Nephron progenitor cell (in vitro differentiated cells): Measurements from ENCODE around the gene STOX2.

Experiments
- DNase-seq: peaks from one replicate; pipeline ENCODE4 v3.0.0; 2021
- H3K27ac Mint-ChIP-seq: 2 replicates; pipeline ENCODE4 v1.8.0; 2021; ENCODE audit warnings: mild to moderate bottlenecking, moderate library complexity, mixed read lengths
- H3K27me3 Mint-ChIP-seq: 2 replicates; pipeline ENCODE4 v1.8.0; 2021; ENCODE audit warnings: mild to moderate bottlenecking, low read depth, mixed read lengths; ENCODE audit not compliant: poor library complexity
- H3K36me3 Mint-ChIP-seq: 2 replicates; pipeline ENCODE4 v1.8.0; 2021; ENCODE audit warnings: low read depth, mixed read lengths
- H3K4me1 Mint-ChIP-seq: 2 replicates; pipeline ENCODE4 v1.8.0; 2021; ENCODE audit warnings: mixed read lengths
- H3K4me3 Mint-ChIP-seq: 2 replicates; pipeline ENCODE4 v1.8.0; 2021; ENCODE audit warnings: mild to moderate bottlenecking, moderate library complexity, mixed read lengths
- H3K9me3 Mint-ChIP-seq: 2 replicates; pipeline ENCODE4 v1.8.0; 2021; ENCODE audit warnings: mild to moderate bottlenecking, moderate library complexity, mixed read lengths
- CTCF ChIP-seq: fragments of 200-600 bp; sonication (generic); IDR thresholded peaks from 2 replicates; pipeline ENCODE4 v1.5.0; 2021; ENCODE audit warnings: antibody characterized with exemption

The STOX2 gene, protein sequence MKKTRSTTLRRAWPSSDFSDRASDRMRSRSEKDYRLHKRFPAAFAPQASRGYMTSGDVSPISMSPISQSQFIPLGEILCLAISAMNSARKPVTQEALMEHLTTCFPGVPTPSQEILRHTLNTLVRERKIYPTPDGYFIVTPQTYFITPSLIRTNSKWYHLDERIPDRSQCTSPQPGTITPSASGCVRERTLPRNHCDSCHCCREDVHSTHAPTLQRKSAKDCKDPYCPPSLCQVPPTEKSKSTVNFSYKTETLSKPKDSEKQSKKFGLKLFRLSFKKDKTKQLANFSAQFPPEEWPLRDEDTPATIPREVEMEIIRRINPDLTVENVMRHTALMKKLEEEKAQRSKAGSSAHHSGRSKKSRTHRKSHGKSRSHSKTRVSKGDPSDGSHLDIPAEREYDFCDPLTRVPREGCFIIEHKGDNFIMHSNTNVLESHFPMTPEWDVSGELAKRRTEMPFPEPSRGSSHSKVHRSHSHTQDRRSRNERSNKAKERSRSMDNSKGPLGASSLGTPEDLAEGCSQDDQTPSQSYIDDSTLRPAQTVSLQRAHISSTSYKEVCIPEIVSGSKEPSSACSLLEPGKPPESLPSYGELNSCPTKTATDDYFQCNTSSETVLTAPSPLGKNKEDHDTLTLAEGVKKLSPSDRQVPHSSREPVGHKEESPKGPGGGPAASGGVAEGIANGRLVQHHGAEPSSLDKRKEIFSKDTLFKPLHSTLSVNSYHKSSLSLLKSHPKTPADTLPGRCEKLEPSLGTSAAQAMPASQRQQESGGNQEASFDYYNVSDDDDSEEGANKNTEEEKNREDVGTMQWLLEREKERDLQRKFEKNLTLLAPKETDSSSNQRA (N-terminal part only)

GRCh38 chr4:183905081-183905592 is at the start of gene STOX2:
TSS of gene STOX2 (plus strand) at chr4:183905307. CDS start at chr4:183906791, 1,484 bp downstream.
- H3K4me1 Mint-ChIP-seq = peaks cover 4% of the 10 kb centered on the region
- peak within 1 kb of the TSS; percentile 92 for H3K4me3 Mint-ChIP-seq
- H3K27ac Mint-ChIP-seq = peak within 1 kb of the TSS; percentile 62
- TF ChIP-seq CTCF = no peak
- peaks cover 18% of the 10 kb centered on the region for H3K27me3 Mint-ChIP-seq
- peaks cover 15% of the 10 kb centered on the region for H3K36me3 Mint-ChIP-seq
- DNase-seq = peak; percentile 84
- peaks cover 24% of the 10 kb centered on the region for H3K9me3 Mint-ChIP-seq

GRCh38 chr4:183855323-183856190 is 49.5 kb upstream of the STOX2 start:
- peaks cover 10% of the 10 kb centered on the region for H3K9me3 Mint-ChIP-seq
- no peak for DNase-seq
- no peak for TF ChIP-seq CTCF
- H3K4me3 Mint-ChIP-seq = no peak overlapping the region
- peaks cover 27% of the 10 kb centered on the region for H3K27me3 Mint-ChIP-seq
- peaks cover 41% of the 10 kb centered on the region for H3K4me1 Mint-ChIP-seq
- peaks cover 4% of the 10 kb centered on the region for H3K36me3 Mint-ChIP-seq
- no peak overlapping the region for H3K27ac Mint-ChIP-seq

DNA sequence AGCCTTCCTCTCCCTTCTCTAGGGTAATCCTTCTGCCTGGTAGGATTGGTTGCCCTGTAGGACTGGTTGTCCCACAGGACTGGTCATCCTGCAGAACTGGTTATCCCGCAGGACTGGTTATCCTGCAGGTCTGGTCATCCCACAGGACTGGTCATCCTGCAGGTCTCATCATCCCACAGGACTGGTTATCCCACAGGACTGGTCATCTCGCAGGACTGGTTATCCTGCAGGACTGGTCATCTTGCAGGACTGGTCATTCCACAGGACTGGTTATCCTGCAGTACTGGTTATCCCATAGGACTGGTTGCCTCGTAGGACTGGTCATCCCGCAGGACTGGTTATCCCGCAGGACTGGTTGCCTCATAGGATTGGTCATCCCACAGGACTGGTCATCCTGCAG is 48.1 kb upstream of the STOX2 start:
- Mint-ChIP-seq H3K4me1 (peaks cover 42% of the 10 kb centered on the region), H3K4me3 (no peak overlapping the region)
- no peak for TF ChIP-seq CTCF

DNA sequence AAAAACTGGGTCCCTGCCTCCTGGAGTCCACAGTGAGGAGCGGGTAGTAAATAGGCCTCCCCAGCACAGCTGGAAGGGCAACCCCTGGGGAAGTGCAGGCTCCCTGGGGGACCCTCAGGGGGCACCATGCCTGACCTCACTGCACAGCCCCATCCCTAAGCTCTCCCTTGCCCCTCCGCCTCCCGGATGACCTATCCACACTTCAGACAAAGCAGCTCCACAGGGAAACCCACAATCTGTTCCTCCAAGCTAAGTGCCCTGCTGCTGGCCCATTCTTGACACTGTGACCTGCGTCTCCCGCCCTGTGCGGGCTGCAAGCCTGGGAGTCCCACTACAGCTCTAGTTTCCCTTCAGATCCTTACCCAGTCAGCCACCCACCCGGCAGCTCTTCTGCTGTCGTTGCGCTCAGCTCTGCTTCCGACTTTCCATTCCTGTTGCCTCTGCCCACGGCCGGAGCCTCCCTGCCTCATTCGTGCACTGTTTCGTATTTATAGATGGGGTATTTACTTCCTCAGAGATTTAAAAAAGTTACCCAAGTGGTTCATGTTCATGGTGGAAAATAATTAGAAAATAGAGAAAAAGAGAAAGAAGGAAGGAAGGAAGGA is 47.0 kb upstream of the STOX2 start:
- Mint-ChIP-seq H3K27ac (no peak overlapping the region), H3K9me3 (peaks cover 10% of the 10 kb centered on the region), H3K4me1 (peaks cover 40% of the 10 kb centered on the region), H3K27me3 (peaks cover 14% of the 10 kb centered on the region), H3K36me3 (peaks cover 4% of the 10 kb centered on the region), H3K4me3 (no peak overlapping the region)
- TF ChIP-seq CTCF = no peak
- DNase-seq = no peak

More for the DNA sequence above, 48.1 kb upstream of the STOX2 start:
- Mint-ChIP-seq H3K9me3 (peaks cover 10% of the 10 kb centered on the region), H3K36me3 (peaks cover 4% of the 10 kb centered on the region), H3K27ac (no peak overlapping the region), H3K27me3 (peaks cover 22% of the 10 kb centered on the region)
- no peak for DNase-seq

- Mint-ChIP-seq H3K36me3 (peaks cover 4% of the 10 kb centered on the region), H3K4me3 (no peak overlapping the region), H3K9me3 (peaks cover 10% of the 10 kb centered on the region), H3K27me3 (peaks cover 8% of the 10 kb centered on the region), H3K27ac (no peak overlapping the region), H3K4me1 (peaks cover 28% of the 10 kb centered on the region)
- no peak for TF ChIP-seq CTCF
- no peak for DNase-seq
These were observed 45.0 kb upstream of the STOX2 start for GRCh38 chr4:183860119-183860518.
